Limb (tissue), 2 donors: ENCODE results near the gene PRKAR1B.

Experiments
- DNase-seq, 2 donors: peaks; one replicate each; pipeline ENCODE4 v3.0.0-alpha.2; 2016; ENCODE audit errors: extremely low spot score in 2 of 2

PRKAR1B gene

GRCh38 chr7:604884-605531 is 122.1 kb downstream of the PRKAR1B start:
- DNase-seq: no peak

GRCh38 chr7:604001-604883 is 122.8 kb downstream of the PRKAR1B start:
- peak; percentile 41 to 66 for DNase-seq

GRCh38 chr7:603152-603951 is 123.7 kb downstream of the PRKAR1B start:
- no peak for DNase-seq

GRCh38 chr7:602341-603141 is 124.5 kb downstream of the PRKAR1B start:
- no peak for DNase-seq

GRCh38 chr7:601595-602340 is 125.3 kb downstream of the PRKAR1B start:
- peak; percentile 42 to 78 for DNase-seq

- no peak for DNase-seq
These were observed 126.0 kb downstream of the PRKAR1B start for GRCh38 chr7:601036-601594.

GRCh38 chr7:600149-601035 is 126.7 kb downstream of the PRKAR1B start:
- no peak for DNase-seq

GRCh38 chr7:598899-599298 is 128.2 kb downstream of the PRKAR1B start:
- DNase-seq: no peak

- no peak for DNase-seq
These were observed 129.5 kb downstream of the PRKAR1B start for GRCh38 chr7:597348-598178.

- no peak for DNase-seq
These were observed 130.3 kb downstream of the PRKAR1B start for GRCh38 chr7:596819-597182.

- no peak for DNase-seq
These were observed 130.8 kb downstream of the PRKAR1B start for GRCh38 chr7:596071-596818.

GRCh38 chr7:595621-596010 is 131.5 kb downstream of the PRKAR1B start:
- DNase-seq: no peak

GRCh38 chr7:594920-595620 is 132.0 kb downstream of the PRKAR1B start:
- no peak for DNase-seq

GRCh38 chr7:594212-594913 is 132.7 kb downstream of the PRKAR1B start:
- no peak for DNase-seq

GRCh38 chr7:593324-594115 is 133.6 kb downstream of the PRKAR1B start:
- DNase-seq: no peak
